NCI-H146 treated with DMSO at 0.1 percent for 48 hours (cell line): ENCODE data around the gene COG2.
"Not testable (repeated sequence)": the region's sequence is repeated elsewhere in the genome, so short reads cannot be mapped to it uniquely, and the experiment has no call there.

Source experiments
- DNase-seq: peaks from one replicate; lab custom pipeline; 2025; ENCODE audit not compliant: unreplicated experiment; lab: John Stamatoyannopoulos, UW

Gene COG2

GRCh38 chr1:230642263-230642959, at the start of gene COG2:
Gene COG2 (plus strand): TSS chr1:230642481. CDS start chr1:230642607, 126 bp downstream.
- peak; percentile 82 for DNase-seq

- no peak for DNase-seq
Measured at GRCh38 chr1:230592848-230593414, 49.4 kb upstream of the COG2 start.

- DNase-seq = no peak
Measured at GRCh38 chr1:230594214-230594773, 48.0 kb upstream of the COG2 start.

- no peak for DNase-seq
Measured at GRCh38 chr1:230595181-230595580, 47.1 kb upstream of the COG2 start.

GRCh38 chr1:230596306-230596705, 46.0 kb upstream of the COG2 start:
- DNase-seq = no peak

- no peak for DNase-seq
Measured at GRCh38 chr1:230598745-230599144, 43.5 kb upstream of the COG2 start.

- DNase-seq = no peak
Measured at GRCh38 chr1:230599926-230600656, 42.2 kb upstream of the COG2 start.

GRCh38 chr1:230600657-230601400, 41.5 kb upstream of the COG2 start:
- not testable (repeated sequence) for DNase-seq

- no peak for DNase-seq
Measured at GRCh38 chr1:230609208-230609607, 33.1 kb upstream of the COG2 start.

- no peak for DNase-seq
Measured at GRCh38 chr1:230610589-230610988, 31.7 kb upstream of the COG2 start.

- DNase-seq = no peak
Measured at GRCh38 chr1:230611128-230611877, 31.0 kb upstream of the COG2 start.

GRCh38 chr1:230611878-230612235, 30.4 kb upstream of the COG2 start:
- no peak for DNase-seq

GRCh38 chr1:230612651-230613050, 29.6 kb upstream of the COG2 start:
- no peak for DNase-seq

GRCh38 chr1:230614121-230614520, 28.2 kb upstream of the COG2 start:
- no peak for DNase-seq

- DNase-seq = no peak
Measured at GRCh38 chr1:230618537-230618936, 23.7 kb upstream of the COG2 start.

GRCh38 chr1:230620649-230621323, 21.5 kb upstream of the COG2 start:
- no peak for DNase-seq

GRCh38 chr1:230621324-230622030, 20.8 kb upstream of the COG2 start:
- no peak for DNase-seq

GRCh38 chr1:230622151-230622550, 20.1 kb upstream of the COG2 start:
- DNase-seq = no peak

- no peak for DNase-seq
Measured at GRCh38 chr1:230624097-230624713, 18.1 kb upstream of the COG2 start.
